GM12892 (cell line): ENCODE results near the gene ACVR1.

Experiments
- POLR2A ChIP-seq: IDR thresholded peaks from 2 replicates; pipeline ENCODE4 v1.6.1; 2011; ENCODE audit warnings: low read depth, low read length, control low read depth
- POLR2AphosphoS5 ChIP-seq: IDR thresholded peaks from 2 replicates; pipeline ENCODE4 v1.6.1; 2011; ENCODE audit warnings: low read depth, low read length, control low read depth
- TAF1 ChIP-seq: IDR thresholded peaks from 2 replicates; pipeline ENCODE4 v1.6.1; 2011; ENCODE audit warnings: low read depth, mild to moderate bottlenecking, control low read depth, low read length, borderline replicate concordance

DNA sequence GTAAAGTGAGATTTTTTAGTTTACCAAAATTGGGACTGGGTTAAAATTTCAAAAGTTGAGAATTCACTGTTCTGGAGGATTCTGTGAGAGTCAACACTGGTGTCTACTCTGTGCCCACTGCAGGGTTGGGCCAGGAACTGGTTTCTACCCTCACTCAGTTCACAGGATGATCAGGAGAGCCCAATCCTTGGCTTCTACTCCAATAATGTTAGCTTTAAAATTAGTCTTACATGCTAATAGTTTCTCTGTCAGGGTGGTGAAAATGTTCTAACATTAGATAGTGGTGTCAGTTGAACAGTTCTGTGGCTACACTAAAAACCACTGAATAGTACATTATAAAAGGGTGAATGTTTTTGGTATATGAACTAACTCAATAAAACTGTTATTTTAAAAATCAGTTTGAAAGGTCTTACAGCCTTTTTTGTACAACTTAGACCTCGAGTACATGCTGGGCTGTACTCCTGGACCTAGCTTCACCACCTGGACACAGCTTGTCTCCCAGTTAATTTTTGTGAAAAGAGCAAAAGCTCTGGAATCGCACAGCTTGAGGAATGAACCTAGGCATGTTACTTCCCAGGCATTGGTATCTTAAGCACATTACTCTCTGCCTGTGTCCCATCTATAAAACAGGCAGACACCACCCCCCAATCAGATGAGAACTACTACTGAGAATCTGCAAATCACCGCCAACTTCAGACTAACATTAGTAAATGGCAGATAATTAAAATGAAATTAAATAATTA lies 44.4 kb downstream of the ACVR1 start:
- no peak for TF ChIP-seq POLR2A
- no peak for TF ChIP-seq POLR2AphosphoS5
- TF ChIP-seq TAF1: no peak
